Colon (tissue), 2 donors: ENCODE measurements around the gene HBD.
"Not testable (repeated sequence)": the region's sequence is repeated elsewhere in the genome, so short reads cannot be mapped to it uniquely, and the experiment has no call there.

ENCODE experiments used
- FAIRE-seq: peaks from 2 replicates; lab custom pipeline; 2012; peaks lifted over from hg19 to GRCh38; lab: Jason Lieb, UNC
- donor health status: control.
- donor health status: control.

HBD gene

DNA sequence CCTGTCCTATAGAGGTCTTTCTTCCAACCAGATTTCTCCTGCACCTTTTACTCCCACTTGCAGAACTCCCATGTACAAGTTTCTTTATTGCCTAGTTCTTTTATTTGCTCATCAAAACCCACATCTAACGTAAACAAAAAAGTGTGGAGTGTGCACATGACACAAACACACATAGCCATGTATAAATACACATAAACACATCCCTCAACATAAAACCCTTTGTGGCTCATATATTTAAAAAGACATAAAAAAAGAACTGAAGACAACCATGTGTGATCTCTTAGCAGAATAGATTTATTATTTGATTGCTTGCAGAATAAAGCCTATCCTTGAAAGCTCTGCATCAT lies 18.6 kb upstream of the HBD start:
- FAIRE-seq, result no peak

DNA sequence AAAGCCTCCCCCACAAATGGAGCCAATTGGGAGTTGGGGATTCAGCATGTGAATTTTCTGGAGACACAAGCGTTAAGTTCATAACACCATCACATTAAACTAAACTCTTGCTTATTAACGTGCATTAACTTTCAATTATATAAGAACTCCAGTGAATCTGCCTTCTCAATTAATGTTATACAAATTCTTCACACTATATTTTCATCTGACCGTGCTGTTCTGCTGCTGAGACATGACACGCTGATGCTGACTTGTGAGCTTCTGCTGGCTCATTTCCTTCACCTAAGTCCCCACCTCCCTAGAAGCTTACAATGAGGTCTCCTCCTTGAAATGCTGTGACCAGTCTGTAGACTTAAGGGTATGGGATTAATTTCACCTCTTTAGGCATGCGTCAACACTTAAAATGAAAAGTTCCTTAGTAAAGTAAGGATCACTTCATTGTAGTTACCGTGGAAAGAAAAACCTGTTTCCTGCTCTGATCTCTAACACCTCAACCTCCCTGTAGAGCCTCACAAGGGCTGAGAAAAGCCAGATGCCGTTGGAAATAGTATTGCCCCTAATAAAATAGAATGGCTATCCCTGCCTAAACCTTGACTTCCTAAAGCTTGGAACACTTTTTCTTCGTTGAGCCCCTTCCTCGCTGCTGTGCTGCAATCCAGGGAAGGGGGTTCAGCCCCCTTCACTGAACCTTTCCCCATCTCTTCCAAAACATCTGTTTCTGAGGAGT lies 18.1 kb upstream of the HBD start:
- no peak for FAIRE-seq

- FAIRE-seq, result no peak
Measured at GRCh38 chr11:5251746-5252145, 17.5 kb upstream of the HBD start.

GRCh38 chr11:5250543-5251204 lies 16.4 kb upstream of the HBD start:
- FAIRE-seq, result no peak

GRCh38 chr11:5249807-5250396 lies 15.6 kb upstream of the HBD start, which contains the start of gene HBG1:
HBG1 (minus strand) TSS chr11:5249857; CDS start chr11:5249804, 53 bp downstream.
- FAIRE-seq, result not testable (repeated sequence)

DNA sequence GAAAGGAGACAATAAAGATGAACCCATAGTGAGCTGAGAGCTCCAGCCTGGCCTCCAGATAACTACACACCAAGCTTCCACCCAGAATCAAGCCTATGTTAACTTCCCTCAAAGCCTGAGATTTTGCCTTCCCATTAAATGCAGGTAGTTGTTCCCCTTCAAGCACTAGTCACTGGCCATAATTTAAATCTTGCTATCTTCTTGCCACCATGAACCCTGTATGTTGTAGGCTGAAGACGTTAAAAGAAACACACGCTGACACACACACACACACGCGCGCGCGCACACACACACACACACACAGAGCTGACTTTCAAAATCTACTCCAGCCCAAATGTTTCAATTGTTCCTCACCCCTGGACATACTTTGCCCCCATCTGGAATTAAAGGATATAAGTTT lies 14.2 kb upstream of the HBD start:
- FAIRE-seq, result not testable (repeated sequence)

DNA sequence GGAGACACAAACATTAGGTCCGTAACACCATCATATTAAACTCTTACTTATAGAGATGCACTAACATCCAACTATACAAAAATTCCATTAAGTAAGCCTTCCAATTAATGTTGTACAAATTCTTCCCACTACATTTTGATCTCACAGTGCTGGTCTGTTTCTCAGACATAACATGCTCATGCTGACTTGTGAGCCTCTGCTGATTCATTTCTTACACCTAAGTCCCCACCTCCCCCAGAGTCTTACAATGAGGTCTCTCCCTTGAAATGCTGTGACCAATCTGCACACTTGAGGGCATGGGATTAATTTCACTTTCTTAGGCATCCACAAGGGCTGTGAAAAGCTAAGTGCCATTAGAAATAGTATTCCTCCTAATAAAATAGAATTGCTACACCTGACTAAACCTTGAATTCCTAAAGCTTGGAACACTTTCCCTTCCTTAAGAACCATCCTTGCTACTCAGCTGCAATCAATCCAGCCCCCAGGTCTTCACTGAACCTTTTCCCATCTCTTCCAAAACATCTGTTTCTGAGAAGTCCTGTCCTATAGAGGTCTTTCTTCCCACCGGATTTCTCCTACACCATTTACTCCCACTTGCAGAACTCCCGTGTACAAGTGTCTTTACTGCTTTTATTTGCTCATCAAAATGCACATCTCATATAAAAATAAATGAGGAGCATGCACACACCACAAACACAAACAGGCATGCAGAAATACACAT lies 13.3 kb upstream of the HBD start:
- no peak for FAIRE-seq

DNA sequence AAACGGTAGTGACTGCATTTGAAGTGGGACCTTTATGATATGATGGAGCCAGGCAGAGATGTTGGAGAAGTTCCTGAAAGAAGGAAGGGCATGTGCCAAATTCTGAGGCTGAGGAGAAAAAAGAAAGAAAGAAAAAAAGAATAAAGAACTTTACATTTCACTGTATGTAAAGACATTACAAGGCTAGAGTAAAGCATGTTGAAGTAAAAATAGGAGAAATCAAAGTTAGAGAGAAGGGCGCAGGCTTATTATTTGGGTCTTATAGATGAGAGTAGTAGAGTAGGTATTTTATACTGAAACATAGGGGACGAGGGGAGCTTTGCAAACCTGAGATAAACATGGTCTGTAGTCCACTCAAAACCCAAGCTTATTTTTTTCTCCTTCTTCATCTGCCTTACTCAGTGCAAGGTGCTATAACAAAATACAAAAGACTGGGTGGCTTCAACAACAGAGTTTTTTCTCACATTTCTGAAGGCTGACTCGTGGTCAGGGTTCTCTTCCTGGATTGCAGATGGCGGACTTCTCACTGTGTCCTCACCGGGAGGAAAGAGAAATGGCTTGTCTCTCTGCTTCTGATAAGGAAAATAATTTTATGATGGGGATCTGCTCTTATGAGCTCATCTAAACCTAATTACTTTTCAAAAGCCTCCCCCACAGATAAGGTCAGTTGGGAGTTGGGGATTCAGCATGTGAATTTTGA lies 12.6 kb upstream of the HBD start:
- no peak for FAIRE-seq

- FAIRE-seq, result no peak
Measured at GRCh38 chr11:5245155-5245554, 10.9 kb upstream of the HBD start.

- no peak for FAIRE-seq
Measured at GRCh38 chr11:5243816-5244180, 9.5 kb upstream of the HBD start.

- FAIRE-seq, result no peak
Measured at GRCh38 chr11:5242933-5243815, 8.9 kb upstream of the HBD start.

- FAIRE-seq, result no peak
Measured at GRCh38 chr11:5242208-5242607, 7.9 kb upstream of the HBD start.

DNA sequence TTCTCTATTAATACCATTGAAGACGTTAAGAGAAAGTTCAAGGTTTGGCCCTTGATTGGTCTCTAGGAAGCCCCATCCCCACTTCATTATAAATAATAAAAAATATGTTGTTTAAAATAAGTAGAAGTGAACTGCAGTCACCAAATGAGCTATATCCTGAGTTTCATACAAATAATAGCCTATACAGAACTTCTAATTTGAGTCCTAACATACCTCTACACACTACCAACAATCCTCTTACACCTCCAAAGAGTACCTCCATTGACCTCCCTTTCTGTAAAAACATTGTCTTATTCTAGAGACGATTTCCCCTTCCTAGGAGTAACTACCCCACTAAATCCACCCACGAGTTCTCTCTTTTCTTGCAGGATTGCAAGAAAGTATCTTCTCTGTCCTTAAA lies 7.2 kb upstream of the HBD start:
- FAIRE-seq, result no peak

DNA sequence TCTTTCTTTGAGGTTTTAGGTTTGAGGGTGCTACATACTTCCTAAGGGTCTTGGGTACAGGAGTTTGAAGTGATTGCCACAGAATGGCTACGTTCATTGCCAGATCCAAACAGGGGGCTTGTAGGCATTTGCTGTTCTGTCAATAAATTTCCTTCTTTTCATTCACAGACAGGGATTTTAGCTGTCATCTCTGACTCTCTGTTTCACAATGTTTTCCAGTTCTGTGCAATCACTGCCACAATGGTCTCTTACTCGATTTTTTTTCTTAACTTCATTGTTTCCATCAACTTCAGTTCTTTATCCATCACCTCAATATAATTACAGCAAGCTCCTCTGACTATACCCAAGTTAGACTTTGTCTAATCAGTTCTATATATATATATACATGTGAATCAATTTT lies 6.2 kb upstream of the HBD start:
- no peak for FAIRE-seq

DNA sequence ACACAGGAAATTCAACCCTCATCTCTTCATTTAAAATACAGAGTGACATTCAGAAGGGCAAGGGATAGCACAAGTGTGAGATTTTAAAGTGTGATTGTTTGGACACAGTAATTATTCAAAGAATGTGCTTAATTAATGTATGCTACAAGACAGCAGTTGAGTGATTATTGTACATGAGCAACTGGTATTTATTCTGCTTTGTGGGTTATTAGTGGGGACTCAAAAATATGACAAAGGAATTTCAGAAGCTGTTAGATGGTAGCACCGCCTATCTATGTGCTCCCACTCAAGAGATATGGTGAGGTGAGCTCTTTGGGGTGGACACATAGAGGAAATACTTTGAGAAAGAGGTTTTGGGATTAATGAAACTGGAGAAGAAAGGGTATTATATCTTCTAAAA lies 5.8 kb upstream of the HBD start:
- no peak for FAIRE-seq

DNA sequence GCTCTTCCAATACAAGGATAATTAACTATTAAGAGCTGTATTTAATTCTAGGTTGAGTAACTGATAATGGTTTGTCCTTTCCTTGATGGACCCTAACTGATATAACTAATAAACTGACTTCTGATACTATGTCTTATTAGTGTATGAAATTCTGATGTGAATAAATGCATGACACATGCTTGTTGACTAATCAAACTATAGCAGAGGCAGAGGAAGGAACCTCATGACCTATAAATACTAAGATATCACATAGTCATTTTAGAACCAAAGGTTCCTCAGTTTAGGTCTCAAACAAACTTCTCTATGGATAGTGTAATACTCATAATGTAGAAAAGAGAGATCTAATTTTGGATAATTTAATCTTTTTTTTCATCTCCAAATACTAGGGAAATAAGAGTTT lies 4.8 kb upstream of the HBD start:
- FAIRE-seq, result no peak

DNA sequence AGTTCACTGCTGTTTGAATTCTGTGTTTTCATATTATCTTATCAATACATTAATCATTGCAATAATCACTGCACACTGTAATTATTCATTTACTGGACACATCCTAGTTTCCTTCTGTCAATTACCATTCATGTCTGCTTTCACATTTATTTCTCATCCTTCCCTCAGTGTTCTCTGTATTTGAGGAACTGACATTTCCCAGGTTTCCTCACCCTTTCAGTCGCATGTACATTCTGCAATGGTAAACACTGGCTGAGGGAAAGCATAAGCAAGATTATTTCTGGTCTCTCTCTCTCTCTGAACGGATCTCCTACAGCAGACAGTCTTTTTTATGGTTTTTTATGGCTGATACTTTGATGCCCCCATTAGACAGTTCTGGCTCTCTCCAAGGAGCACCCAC lies 4.2 kb upstream of the HBD start:
- FAIRE-seq, result no peak

DNA sequence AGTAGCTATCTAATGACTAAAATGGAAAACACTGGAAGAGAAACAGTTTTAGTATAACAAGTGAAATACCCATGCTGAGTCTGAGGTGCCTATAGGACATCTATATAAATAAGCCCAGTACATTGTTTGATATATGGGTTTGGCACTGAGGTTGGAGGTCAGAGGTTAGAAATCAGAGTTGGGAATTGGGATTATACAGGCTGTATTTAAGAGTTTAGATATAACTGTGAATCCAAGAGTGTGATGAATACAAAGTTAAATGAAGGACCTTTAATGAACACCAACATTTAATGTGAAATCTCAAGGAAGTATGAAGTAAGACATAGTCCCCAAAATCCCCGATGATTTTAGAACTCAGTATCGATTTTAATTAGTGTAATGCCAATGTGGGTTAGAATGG lies 3.1 kb upstream of the HBD start:
- no peak for FAIRE-seq

- no peak for FAIRE-seq
Measured at GRCh38 chr11:5235364-5236095, 1.2 kb upstream of the HBD start.

DNA sequence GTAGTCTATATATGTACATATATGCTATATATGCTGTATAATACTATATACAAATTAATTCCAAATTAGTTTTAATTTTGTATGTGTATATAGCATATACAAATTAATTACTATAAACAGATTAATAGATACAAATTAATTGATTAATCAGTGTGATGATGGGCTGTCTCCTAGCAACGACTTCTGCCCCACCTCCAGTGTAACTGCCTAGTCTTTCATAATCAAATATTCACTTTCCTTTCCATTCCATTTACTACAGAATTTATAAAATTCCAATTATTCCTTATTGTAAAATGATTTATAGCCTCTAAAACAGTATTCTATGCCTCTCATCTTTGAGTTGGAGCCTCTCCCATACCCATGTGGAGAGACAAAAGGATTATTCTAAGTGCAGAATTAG lies 976 bp downstream of the HBD start:
- no peak for FAIRE-seq

DNA sequence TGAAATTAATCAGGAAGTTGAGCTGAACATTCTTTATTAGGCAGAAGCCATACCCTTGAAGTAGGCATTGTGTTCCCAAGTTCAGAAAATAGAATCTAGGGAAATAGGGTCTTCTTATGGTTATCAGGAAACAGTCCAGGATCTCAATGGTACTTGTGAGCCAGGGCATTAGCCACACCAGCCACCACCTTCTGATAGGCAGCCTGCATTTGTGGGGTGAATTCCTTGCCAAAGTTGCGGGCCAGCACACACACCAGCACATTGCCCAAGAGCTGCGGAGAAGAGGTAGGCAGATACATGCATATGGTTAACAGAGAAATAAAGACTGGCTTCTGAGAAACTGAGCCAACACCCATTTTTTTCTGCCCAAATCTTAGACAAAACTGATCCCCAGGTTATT lies 1.5 kb downstream of the HBD start:
- no peak for FAIRE-seq
